Adipocyte (in vitro differentiated cells): ENCODE measurements around the gene GGT5.
"Not testable (repeated sequence)": the region's sequence is repeated elsewhere in the genome, so short reads cannot be mapped to it uniquely, and the experiment has no call there.

ENCODE experiments used
- DNase-seq: peaks from one replicate; pipeline ENCODE4 v3.0.0-alpha.2; 2015; ENCODE audit warnings: low read depth
- H3K27me3 ChIP-seq: replicated peaks from 2 replicates; pipeline ENCODE4 v1.7.0; 2013; ENCODE audit warnings: mild to moderate bottlenecking, low read length, moderate library complexity; ENCODE audit not compliant: control insufficient read depth, insufficient read depth
- H3K36me3 ChIP-seq: 2 replicates; pipeline ENCODE4 v1.7.0; 2013; ENCODE audit warnings: low read length, mild to moderate bottlenecking, moderate library complexity; ENCODE audit not compliant: control insufficient read depth, insufficient read depth, severe bottlenecking
- H3K4me1 ChIP-seq: 2 replicates; pipeline ENCODE4 v1.7.0; 2013; ENCODE audit warnings: mild to moderate bottlenecking, low read length, moderate library complexity; ENCODE audit not compliant: control insufficient read depth, insufficient read depth
- H3K4me3 ChIP-seq: 2 replicates; pipeline ENCODE4 v1.7.0; 2013; ENCODE audit warnings: mild to moderate bottlenecking, low read length, moderate library complexity
- H3K9ac ChIP-seq: 2 replicates; pipeline ENCODE4 v1.7.0; 2013; ENCODE audit warnings: mild to moderate bottlenecking, low read length, moderate library complexity
- H3K9me3 ChIP-seq: 2 replicates; pipeline ENCODE4 v1.7.0; 2013; ENCODE audit warnings: mild to moderate bottlenecking, low read length, moderate library complexity; ENCODE audit not compliant: control insufficient read depth

The GGT5 gene

DNA sequence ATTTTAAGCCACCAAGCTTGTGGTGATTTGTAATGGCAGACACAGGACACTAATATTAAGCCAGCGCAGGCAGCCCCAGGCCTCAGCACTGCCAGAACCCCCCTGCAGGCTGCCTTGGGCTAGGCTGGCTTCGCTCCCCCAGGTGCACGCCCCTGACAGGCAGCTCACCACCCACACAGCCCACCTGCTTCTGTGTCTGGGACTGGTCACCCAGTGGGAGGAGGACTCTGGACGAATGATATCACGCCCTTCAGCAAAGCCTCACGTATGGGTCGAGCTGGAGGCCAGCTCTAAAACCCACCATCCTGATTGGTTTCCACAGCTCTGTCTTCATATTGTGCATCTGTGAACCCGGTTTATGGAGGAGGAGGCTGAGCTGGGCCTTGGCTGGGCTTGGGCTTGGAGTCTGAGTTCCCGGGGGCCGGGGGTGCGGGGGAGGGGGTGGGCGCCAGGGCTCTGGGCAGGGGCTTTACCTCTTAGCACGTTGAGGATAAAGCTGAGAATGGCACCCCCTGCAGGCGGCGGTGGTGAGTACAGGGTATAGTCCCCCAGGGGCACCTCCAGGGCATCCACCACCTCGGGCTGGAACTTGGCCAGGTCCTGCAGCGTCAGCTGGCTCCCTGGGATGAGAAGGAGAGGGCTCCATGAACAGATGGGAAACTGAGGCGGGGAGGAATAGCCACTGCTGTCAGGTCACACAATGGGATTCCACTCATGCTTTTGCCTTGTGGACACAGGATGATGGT, 13.8 kb downstream of the GGT5 start:
- no peaks in the 10 kb centered on the region for H3K9me3 ChIP-seq
- no peak for DNase-seq
- no peak overlapping the region for H3K4me3 ChIP-seq
- no peak overlapping the region for H3K9ac ChIP-seq
- H3K27me3 ChIP-seq: no peaks in the 10 kb centered on the region
- H3K4me1 ChIP-seq: peaks cover 5% of the 10 kb centered on the region
- peaks cover 67% of the 10 kb centered on the region for H3K36me3 ChIP-seq

DNA sequence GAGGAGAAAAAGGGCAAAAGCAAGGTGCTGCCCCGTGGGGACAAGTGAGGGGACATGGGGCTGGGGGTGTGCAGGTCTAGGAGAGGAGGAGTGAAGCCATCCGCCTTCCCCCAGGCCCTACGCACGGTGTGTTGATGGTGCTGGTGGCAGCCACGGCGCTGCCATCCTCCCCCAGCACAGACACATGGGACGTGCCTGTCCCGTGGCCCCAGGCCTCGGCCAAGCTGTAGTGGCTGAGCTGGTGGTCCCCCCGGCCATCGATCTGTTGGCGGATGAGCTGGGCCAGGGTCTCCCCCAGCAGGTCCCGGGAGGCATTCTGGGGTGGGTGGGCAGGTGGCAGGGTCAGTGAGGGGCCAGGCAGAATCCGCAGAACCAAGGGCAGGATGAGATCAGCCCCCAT, 18.9 kb downstream of the GGT5 start:
- no peaks in the 10 kb centered on the region for H3K9me3 ChIP-seq
- H3K4me3 ChIP-seq: no peak overlapping the region
- peaks cover 85% of the 10 kb centered on the region for H3K36me3 ChIP-seq
- H3K4me1 ChIP-seq: no peaks in the 10 kb centered on the region
- no peaks in the 10 kb centered on the region for H3K27me3 ChIP-seq
- no peak overlapping the region for H3K9ac ChIP-seq
- no peak for DNase-seq

DNA sequence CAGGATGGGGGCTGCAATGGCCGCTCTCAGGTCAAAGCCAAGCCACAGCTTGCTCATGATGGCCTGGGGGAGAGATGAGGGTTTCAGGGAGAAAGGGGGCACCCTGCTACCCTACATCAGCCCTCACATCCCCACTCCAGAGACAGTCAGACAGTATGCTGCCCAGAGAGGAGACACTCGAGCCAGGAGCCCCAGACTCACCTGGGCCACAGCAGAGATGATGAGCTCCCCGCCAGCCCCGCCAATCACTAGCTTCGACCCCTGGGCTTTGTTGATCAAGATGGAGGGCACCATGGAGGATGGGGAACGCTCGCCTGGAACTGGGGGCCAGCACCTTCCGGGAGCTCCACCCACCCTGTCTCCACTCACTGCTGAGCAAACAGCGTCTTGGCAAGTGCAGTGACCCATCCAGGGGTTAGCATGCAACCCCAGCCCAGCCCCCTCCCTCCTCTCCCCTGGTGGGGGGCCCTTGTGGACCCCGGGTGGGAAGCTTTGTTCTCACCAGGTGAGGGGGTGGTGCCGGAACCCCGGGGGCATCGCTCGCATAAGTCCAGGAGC, 19.8 kb downstream of the GGT5 start:
- Histone ChIP-seq H3K9me3 (no peaks in the 10 kb centered on the region), H3K36me3 (peaks cover 85% of the 10 kb centered on the region), H3K9ac (no peak overlapping the region), H3K4me3 (no peak overlapping the region), H3K27me3 (no peaks in the 10 kb centered on the region), H3K4me1 (no peaks in the 10 kb centered on the region)
- DNase-seq: no peak

DNA sequence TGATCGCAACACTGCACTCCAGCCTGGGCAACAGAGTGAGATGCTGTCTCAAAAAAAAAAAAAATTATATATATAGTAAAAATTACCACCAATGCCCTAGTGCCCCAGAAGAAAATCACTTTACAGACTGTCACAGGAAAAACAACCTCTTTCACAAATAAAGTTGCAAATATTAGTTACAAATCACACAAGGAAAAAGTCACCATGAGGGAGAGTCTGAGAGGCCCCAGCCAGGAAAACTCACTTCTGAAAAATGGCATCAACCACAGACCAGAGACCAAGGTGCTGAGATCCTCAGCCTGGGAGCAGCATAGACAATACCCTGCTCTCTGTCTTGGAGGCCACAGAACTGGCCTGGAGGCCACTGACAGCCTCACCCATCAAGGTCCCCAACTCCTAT, 20.4 kb downstream of the GGT5 start:
- Histone ChIP-seq H3K36me3 (peaks cover 91% of the 10 kb centered on the region), H3K9me3 (no peaks in the 10 kb centered on the region), H3K4me1 (no peaks in the 10 kb centered on the region), H3K4me3 (no peak overlapping the region), H3K9ac (no peak overlapping the region), H3K27me3 (no peaks in the 10 kb centered on the region)
- no peak for DNase-seq

DNA sequence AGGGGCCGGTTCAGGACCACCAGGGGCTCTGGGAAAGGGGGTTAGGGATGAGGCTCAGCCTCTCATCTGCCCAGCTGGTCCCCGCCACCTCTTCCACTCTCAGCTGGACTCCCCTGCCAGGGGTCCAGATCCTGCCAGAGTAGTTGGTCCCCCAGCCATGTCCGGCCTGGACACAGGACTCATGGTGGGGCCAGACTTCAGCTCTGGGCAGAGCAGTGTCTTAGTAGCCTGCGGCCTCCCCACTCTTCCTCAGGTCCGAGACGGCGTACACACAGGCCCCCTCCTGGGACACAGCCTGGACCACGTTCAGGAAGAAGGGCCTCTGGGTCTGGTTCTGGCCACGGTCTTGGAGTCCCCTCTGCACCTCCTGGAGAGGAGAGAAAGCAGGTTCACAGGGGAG, 25.1 kb downstream of the GGT5 start:
- Histone ChIP-seq H3K4me1 (no peaks in the 10 kb centered on the region), H3K4me3 (no peak overlapping the region), H3K9me3 (no peaks in the 10 kb centered on the region), H3K27me3 (no peaks in the 10 kb centered on the region), H3K9ac (no peak overlapping the region), H3K36me3 (peaks cover 69% of the 10 kb centered on the region)
- DNase-seq: no peak

DNA sequence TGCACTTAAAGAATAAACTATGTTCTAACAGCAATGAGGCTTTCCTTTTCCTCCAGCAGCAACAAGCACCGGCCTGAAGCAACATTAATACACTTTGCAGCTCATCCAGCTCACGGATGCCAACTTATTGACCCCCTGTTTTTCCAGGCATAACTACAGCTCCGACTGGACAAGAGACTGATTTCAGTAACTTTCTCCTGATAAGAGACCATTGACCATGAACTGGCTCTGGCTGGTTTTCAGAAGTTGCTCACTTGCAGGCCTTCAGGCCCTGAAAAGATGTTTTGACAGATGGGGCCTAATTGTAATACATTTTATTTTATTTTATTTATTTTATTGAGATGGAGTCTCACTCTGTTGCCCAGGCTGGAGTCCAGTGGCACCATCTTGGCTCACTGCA, 27.5 kb downstream of the GGT5 start:
- Histone ChIP-seq H3K9me3 (no peaks in the 10 kb centered on the region), H3K4me1 (no peaks in the 10 kb centered on the region), H3K36me3 (peaks cover 47% of the 10 kb centered on the region), H3K27me3 (no peaks in the 10 kb centered on the region), H3K9ac (no peak overlapping the region), H3K4me3 (no peak overlapping the region)
- no peak for DNase-seq

DNA sequence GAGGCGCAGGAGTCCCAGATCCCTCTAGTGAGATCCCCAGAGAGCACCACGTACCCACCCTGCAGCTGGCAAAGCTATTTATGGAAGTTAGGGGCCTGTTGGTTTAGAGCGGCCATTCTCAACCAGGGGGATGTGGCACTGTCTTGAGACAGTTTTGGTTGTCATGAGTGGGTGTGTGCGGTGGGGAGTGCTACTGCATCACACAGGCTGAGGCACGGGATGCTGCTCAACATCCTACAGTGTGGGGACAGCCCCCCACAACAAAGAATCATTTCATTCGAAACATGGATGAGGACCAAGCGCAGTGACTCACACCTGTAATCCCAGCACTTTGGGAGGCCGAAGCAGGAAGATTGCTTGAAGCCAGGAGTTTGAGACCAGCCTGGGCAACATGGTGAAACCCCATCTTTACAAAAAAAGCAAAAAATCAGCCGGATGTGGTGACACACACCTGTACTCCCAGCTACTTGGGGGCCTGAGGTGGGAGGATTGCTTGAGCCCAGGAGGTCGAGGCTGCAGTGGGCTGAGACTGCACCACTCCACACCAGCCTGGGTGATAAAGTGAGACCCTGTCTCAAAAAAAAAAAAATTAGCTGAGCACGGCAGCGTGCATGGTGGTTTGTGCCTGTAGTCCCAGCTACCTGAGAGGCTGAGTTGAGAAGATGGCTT, 28.2 kb downstream of the GGT5 start:
- Histone ChIP-seq H3K36me3 (peaks cover 41% of the 10 kb centered on the region), H3K4me1 (no peaks in the 10 kb centered on the region), H3K27me3 (no peaks in the 10 kb centered on the region), H3K4me3 (no peak overlapping the region), H3K9ac (no peak overlapping the region), H3K9me3 (no peaks in the 10 kb centered on the region)
- no peak for DNase-seq

DNA sequence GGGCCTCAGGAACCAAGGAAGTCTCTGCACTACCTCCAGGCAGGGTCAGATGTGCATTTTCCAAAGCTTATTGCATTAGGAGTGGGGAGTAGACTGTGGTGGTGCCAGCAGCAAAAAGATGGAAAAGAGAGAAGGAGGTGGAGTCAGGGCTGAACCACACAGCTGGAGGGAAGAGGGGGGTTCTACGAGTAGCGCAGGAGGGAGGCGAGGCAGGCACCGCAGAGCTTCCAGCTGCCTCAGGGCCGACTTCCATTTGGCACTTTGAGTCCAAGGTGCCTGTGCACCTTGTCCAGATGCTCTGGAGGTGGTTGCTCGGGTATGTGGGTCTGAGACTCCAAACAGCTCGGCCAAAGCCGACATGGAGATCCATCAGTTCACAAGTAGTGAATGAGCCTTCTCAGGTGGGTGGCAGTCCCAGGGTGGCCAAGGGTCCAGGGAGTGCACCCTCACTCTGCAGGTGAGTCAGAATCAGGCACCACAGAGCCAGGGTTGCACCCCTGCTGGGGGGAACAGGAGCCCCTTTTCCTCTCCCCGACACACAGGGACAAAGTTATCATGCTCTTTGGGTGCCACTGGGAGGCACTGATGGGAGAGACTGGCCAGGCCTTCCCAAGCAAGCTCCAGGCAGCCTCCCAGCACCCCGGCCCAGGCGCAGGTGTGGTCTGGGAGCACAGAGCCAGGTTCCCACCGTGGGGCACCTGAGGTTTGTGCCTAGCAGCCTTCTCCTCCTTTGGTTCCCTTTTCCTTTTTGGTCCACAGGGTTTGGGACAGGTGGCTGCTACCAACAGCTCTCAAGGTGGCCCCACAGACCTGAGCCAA, 30.2 kb downstream of the GGT5 start:
- Histone ChIP-seq H3K36me3 (peaks cover 24% of the 10 kb centered on the region), H3K9me3 (no peaks in the 10 kb centered on the region), H3K9ac (no peak overlapping the region), H3K4me1 (peaks cover under 1% of the 10 kb centered on the region), H3K27me3 (no peaks in the 10 kb centered on the region), H3K4me3 (no peak overlapping the region)
- no peak for DNase-seq

DNA sequence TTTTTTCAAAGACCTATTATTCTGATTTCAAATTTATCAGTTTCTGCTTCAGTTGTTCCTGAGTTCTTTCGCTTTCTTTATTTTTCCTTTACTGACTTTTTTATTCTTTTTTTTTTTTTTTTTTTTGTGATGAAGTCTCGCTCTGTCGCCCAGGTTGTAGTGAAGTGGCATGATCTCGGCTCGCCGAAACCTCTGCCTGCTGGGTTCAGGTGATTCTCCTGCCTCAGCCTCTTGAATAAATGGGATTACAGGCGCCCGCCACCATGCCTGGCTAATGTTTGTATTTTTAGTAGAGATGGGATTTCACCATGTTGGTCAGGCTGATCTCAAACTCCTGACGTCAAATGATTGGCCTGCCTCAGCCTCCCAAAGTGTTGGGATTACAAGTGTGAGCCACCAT, 31.8 kb downstream of the GGT5 start:
- H3K36me3 ChIP-seq, H3K9me3 ChIP-seq, H3K4me3 ChIP-seq, DNase-seq, H3K27me3 ChIP-seq, H3K9ac ChIP-seq: not testable (repeated sequence)
- H3K4me1 ChIP-seq: peaks cover 14% of the 10 kb centered on the region

DNA sequence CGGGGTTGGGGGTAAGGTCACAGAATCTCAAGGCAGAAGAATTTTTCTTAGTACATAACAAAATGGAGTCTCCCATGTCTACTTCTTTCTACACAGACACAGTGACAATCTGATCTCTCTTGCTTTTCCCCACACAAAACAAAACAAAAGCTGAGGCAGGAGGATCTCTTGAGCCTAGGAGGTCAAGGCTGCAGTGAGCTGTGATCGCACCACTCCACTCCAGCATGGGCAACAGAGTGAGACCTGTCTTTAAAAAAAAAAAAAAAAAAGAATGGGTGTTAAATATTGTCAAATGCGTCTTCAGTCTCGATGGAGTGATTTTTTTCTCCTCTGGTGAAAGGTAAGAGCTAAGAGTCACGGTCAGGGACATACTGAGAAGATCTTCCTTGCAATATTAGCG, 33.2 kb downstream of the GGT5 start:
- not testable (repeated sequence) for H3K36me3 ChIP-seq, H3K27me3 ChIP-seq, DNase-seq, H3K4me3 ChIP-seq, H3K9me3 ChIP-seq, H3K9ac ChIP-seq
- peaks cover 24% of the 10 kb centered on the region for H3K4me1 ChIP-seq

DNA sequence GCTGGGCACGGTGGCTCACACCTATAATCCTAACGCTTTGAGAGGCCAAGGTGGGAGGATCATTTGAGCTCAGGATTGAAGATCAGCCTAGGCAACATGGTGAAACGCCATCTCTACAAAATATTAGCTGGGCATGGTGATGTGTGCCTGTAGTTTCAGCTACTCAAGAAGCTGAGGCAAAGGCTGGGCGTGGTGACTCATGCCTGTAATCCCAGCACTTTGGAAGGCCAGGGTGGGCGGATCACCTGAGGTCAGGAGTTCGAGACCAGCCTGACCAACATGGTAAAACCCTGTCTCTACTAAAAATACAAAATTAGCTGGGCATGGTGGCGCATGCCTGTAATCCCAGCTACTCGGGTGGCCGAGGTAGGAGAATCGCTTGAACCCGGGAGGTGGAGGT, 34.5 kb downstream of the GGT5 start:
- H3K9ac ChIP-seq, H3K27me3 ChIP-seq, H3K9me3 ChIP-seq, H3K4me3 ChIP-seq, H3K36me3 ChIP-seq, DNase-seq: not testable (repeated sequence)
- peaks cover 32% of the 10 kb centered on the region for H3K4me1 ChIP-seq
